ENCODE data around the gene ZNF614.

The ZNF614 gene

GRCh38 chr19:52020506-52020905, 7.7 kb downstream of the ZNF614 start:
- Histone ChIP-seq H2AFZ (ENCODE audit: low read depth, low read length) (no peak overlapping the region), H3K4me1 (ENCODE audit: insufficient read depth, low read length) (no peaks in the 10 kb centered on the region), H3K4me2 (ENCODE audit: insufficient read depth, low read length) (no peak overlapping the region), H3K27me3 (ENCODE audit: insufficient read depth, low read length, poor library complexity) (no peaks in the 10 kb centered on the region), H3K9me3 (ENCODE audit: insufficient read depth, low read length, severe bottlenecking) (peaks cover 63% of the 10 kb centered on the region), H3K36me3 (ENCODE audit: insufficient read depth, low read length) (peaks cover 98% of the 10 kb centered on the region), H3K79me2 (ENCODE audit: insufficient read depth, low read length) (peaks cover 45% of the 10 kb centered on the region), H4K20me1 (ENCODE audit: insufficient read depth, low read length) (no peaks in the 10 kb centered on the region), H3K9ac (ENCODE audit: low read depth, low read length) (no peak overlapping the region), H3K27ac (ENCODE audit: low read length) (no peak overlapping the region), H3K4me3 (ENCODE audit: low read depth in 1 of 2, low read length in 2 of 2) (no peak overlapping the region)
- TF ChIP-seq, protein P1, sequence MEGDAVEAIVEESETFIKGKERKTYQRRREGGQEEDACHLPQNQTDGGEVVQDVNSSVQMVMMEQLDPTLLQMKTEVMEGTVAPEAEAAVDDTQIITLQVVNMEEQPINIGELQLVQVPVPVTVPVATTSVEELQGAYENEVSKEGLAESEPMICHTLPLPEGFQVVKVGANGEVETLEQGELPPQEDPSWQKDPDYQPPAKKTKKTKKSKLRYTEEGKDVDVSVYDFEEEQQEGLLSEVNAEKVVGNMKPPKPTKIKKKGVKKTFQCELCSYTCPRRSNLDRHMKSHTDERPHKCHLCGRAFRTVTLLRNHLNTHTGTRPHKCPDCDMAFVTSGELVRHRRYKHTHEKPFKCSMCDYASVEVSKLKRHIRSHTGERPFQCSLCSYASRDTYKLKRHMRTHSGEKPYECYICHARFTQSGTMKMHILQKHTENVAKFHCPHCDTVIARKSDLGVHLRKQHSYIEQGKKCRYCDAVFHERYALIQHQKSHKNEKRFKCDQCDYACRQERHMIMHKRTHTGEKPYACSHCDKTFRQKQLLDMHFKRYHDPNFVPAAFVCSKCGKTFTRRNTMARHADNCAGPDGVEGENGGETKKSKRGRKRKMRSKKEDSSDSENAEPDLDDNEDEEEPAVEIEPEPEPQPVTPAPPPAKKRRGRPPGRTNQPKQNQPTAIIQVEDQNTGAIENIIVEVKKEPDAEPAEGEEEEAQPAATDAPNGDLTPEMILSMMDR (IDR thresholded peaks at IDR 0.05; ENCODE audit: borderline replicate concordance, extremely low read depth, low read length, poor library complexity, severe bottlenecking), result no peak
- TF ChIP-seq EZH2 (IDR thresholded peaks at IDR 0.05; ENCODE audit: borderline replicate concordance, low read depth, low read length, severe bottlenecking), result no peak
- DNase-seq, result no peak
- ATAC-seq (ENCODE audit: insufficient read depth, low read depth), result no peak

DNA sequence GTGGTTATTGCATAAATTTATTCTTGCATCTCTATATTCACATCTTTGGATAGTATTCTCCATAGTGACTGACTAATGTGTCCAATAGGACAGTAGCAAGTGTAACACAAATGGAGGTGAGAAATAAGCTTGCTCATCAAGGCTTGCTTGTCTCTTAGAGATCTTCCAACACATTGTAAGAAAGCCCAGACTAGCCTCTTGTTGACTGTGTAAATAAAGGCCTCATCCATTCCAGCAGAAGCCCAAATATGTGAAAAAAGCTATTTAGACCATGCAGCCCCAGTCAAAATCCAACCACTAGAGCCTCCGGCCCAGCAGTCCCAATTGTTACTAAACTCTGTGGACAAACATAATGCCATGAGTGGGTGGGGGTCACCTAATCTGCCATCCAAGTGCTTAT, 17.5 kb downstream of the ZNF614 start:
- H2AFZ ChIP-seq (ENCODE audit: low read depth, low read length), result no peak overlapping the region
- H3K27me3 ChIP-seq (ENCODE audit: insufficient read depth, low read length, poor library complexity), result no peaks in the 10 kb centered on the region
- no peak overlapping the region for H3K27ac ChIP-seq (ENCODE audit: low read length)
- no peaks in the 10 kb centered on the region for H4K20me1 ChIP-seq (ENCODE audit: insufficient read depth, low read length)
- H3K4me1 ChIP-seq (ENCODE audit: insufficient read depth, low read length), result peaks cover 24% of the 10 kb centered on the region
- H3K4me3 ChIP-seq (ENCODE audit: low read depth in 1 of 2, low read length in 2 of 2), result no peak overlapping the region
- DNase-seq, result no peak
- TF ChIP-seq, protein P1 (IDR thresholded peaks at IDR 0.05; ENCODE audit: borderline replicate concordance, extremely low read depth, low read length, poor library complexity, severe bottlenecking), result no peak
- no peak for TF ChIP-seq EZH2 (IDR thresholded peaks at IDR 0.05; ENCODE audit: borderline replicate concordance, low read depth, low read length, severe bottlenecking)
- H3K4me2 ChIP-seq (ENCODE audit: insufficient read depth, low read length), result no peak overlapping the region
- ATAC-seq (ENCODE audit: insufficient read depth, low read depth), result no peak
- H3K9me3 ChIP-seq (ENCODE audit: insufficient read depth, low read length, severe bottlenecking), result peaks cover 7% of the 10 kb centered on the region
- H3K9ac ChIP-seq (ENCODE audit: low read depth, low read length), result no peak overlapping the region
- peaks cover 26% of the 10 kb centered on the region for H3K36me3 ChIP-seq (ENCODE audit: insufficient read depth, low read length)
- H3K79me2 ChIP-seq (ENCODE audit: insufficient read depth, low read length), result peaks cover 23% of the 10 kb centered on the region

DNA sequence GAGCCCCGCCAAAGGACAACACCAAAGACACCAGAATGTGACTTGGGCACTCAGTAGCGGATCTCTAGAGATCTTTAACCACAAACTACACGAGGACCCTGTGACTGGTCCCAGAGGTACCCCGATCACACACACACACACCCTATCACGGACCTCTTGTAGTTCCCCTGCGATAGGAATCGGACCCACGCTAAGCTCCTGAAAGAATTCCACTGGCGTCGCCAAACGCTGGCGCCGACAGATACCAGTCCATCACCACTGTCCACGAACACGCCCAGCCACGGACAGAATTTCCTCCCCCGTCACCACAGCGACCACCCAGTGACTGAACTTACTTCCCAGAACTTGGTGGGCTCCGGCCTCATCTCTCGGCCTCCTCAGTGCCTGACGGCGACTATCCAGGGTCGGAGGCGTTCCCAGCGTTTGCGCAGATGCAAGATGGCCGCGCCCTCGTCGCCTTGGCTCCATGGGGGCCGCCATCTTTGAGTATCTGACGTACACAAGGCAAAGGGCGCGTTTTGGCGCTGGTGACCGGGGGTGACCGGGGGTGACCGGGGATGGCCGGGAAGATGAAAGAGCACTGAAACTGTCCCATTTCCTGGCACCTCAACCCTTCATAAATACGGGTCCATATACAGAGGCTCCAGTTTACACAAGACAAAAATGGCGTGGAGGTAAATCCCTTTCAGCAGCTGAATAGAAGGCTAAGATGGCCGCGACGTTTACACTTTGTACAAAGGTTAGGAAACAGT, 20.2 kb downstream of the ZNF614 start, which contains the start of gene ZNF615:
ZNF615 (minus strand) TSS at position 406 of the 752 bp plus-strand sequence. CDS start 4,500 bp downstream, outside the sequence.
- H3K9ac ChIP-seq (ENCODE audit: low read depth, low read length), result peak within 1 kb of the TSS; percentile 62
- H3K36me3 ChIP-seq (ENCODE audit: insufficient read depth, low read length), result peaks cover 25% of the 10 kb centered on the region
- H3K79me2 ChIP-seq (ENCODE audit: insufficient read depth, low read length), result peaks cover 42% of the 10 kb centered on the region
- ATAC-seq (ENCODE audit: insufficient read depth, low read depth), result peak; percentile 95
- peak within 1 kb of the TSS; percentile 93 for H3K27ac ChIP-seq (ENCODE audit: low read length)
- H3K4me3 ChIP-seq (ENCODE audit: low read depth in 1 of 2, low read length in 2 of 2), result peak within 1 kb of the TSS; percentile 46 to 83
- peak within 1 kb of the TSS; percentile 92 for H3K4me2 ChIP-seq (ENCODE audit: insufficient read depth, low read length)
- H3K4me1 ChIP-seq (ENCODE audit: insufficient read depth, low read length), result peaks cover 24% of the 10 kb centered on the region
- no peaks in the 10 kb centered on the region for H4K20me1 ChIP-seq (ENCODE audit: insufficient read depth, low read length)
- peak within 1 kb of the TSS; percentile 93 for H2AFZ ChIP-seq (ENCODE audit: low read depth, low read length)
- H3K27me3 ChIP-seq (ENCODE audit: insufficient read depth, low read length, poor library complexity), result no peaks in the 10 kb centered on the region
- DNase-seq, result peak; percentile 88
- no peak for TF ChIP-seq EZH2 (IDR thresholded peaks at IDR 0.05; ENCODE audit: borderline replicate concordance, low read depth, low read length, severe bottlenecking)
- TF ChIP-seq, protein P1 (IDR thresholded peaks at IDR 0.05; ENCODE audit: borderline replicate concordance, extremely low read depth, low read length, poor library complexity, severe bottlenecking), result no peak
- peaks cover 12% of the 10 kb centered on the region for H3K9me3 ChIP-seq (ENCODE audit: insufficient read depth, low read length, severe bottlenecking)
